Measurements from ENCODE around the gene CRYBA4.

Gene CRYBA4

DNA sequence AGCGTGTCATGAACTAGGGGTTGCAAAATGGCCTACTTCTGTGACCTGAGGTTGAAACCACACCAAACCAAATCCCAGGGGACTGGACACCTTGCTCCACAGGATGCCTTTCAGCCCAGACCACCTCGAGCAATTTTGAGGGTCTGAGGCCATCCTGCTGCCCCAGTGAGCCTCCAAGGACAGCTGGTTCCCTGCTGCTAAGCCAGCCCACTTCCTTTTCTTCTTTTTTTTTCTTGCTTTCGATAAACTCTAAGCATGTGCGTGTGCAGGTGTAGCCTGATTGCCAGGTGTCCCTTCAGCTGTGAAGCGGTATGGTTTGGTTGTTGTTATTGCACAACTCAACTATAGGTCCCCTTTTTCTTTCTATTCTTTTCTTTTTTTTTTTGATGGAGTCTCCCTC is 6.6 kb upstream of the CRYBA4 start:
- Histone ChIP-seq H3K27ac (no peak overlapping the region), H3K4me3 (ENCODE audit: low read depth, low read length) (no peak overlapping the region), H3K36me3 (replicated peaks) (no peaks in the 10 kb centered on the region), H3K27me3 (replicated peaks) (no peaks in the 10 kb centered on the region)
- no peak for DNase-seq
- TF ChIP-seq, protein P1, sequence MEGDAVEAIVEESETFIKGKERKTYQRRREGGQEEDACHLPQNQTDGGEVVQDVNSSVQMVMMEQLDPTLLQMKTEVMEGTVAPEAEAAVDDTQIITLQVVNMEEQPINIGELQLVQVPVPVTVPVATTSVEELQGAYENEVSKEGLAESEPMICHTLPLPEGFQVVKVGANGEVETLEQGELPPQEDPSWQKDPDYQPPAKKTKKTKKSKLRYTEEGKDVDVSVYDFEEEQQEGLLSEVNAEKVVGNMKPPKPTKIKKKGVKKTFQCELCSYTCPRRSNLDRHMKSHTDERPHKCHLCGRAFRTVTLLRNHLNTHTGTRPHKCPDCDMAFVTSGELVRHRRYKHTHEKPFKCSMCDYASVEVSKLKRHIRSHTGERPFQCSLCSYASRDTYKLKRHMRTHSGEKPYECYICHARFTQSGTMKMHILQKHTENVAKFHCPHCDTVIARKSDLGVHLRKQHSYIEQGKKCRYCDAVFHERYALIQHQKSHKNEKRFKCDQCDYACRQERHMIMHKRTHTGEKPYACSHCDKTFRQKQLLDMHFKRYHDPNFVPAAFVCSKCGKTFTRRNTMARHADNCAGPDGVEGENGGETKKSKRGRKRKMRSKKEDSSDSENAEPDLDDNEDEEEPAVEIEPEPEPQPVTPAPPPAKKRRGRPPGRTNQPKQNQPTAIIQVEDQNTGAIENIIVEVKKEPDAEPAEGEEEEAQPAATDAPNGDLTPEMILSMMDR (IDR thresholded peaks at IDR 0.05; ENCODE audit: low read depth, low read length, missing control alignments), result no peak
- in situ Hi-C loops (cut with HindIII; ENCODE audit: low pct_ligation_motif_present, low sequenced_read_pairs), result no loop called here

DNA sequence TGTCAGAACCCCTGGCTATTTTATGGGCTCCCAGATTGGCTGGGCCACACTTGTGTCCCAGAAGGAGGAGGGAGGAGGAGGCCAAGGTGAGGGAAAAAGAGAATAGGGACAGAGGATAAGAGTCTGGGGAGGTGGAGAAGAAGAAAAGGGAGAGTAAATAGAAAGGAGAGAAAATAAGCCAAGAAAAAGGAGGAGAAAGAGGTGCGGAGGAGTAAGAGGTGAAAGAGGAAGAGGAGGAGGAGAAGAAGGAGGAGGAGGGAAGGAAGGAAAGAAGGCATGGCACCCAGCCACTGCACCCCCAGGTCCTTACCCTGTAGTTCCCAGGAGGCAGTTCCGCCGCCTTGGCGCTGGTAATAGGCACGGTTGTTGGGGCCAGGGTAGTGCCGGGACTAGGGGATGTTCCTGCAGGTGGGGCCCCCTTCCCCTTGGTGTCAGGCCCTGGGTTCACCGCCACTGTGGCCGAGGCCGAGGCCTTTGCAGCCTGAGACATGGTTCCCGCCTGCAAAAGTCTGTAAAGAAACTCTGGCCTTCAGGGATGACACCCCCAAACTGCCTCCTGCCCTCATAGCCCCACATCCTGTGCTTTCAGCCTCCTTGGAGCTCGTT is 5.8 kb upstream of the CRYBA4 start:
- H3K4me3 ChIP-seq (ENCODE audit: low read depth, low read length), result no peak overlapping the region

DNA sequence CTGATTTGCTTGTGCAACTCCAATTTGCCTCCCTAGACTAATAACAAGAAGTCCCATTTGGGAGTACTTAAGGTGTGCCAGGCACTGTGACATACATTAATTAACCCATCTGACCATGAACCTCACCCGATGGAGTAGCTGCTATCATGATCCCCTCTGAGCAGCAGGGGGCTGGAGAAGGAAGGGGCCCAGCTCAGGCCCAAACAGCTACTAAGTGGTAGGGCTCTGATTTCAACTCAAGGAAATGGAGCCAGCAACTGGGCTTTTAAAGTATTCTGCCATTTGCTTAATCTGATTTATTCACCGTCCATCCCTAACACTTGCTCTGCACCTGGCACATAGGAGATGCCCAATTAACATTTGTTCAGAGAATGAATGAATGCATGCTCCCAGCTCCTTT is 5.1 kb upstream of the CRYBA4 start:
- in situ Hi-C loops (cut with HindIII; ENCODE audit: low pct_ligation_motif_present, low sequenced_read_pairs), result no loop called here
- TF ChIP-seq, protein P1 (IDR thresholded peaks at IDR 0.05; ENCODE audit: low read depth, low read length, missing control alignments), result no peak
- no peak overlapping the region for H3K27ac ChIP-seq
- no peak overlapping the region for H3K4me3 ChIP-seq (ENCODE audit: low read depth, low read length)
- no peaks in the 10 kb centered on the region for H3K36me3 ChIP-seq (replicated peaks)
- no peaks in the 10 kb centered on the region for H3K27me3 ChIP-seq (replicated peaks)
- DNase-seq, result no peak

More for the DNA sequence above, 5.8 kb upstream of the CRYBA4 start:
- TF ChIP-seq, protein P1 (IDR thresholded peaks at IDR 0.05; ENCODE audit: low read depth, low read length, missing control alignments), result no peak
- no peak for DNase-seq
- Histone ChIP-seq H3K36me3 (replicated peaks) (no peaks in the 10 kb centered on the region), H3K27ac (no peak overlapping the region), H3K27me3 (replicated peaks) (no peaks in the 10 kb centered on the region)
- in situ Hi-C loops (cut with HindIII; ENCODE audit: low pct_ligation_motif_present, low sequenced_read_pairs), result no loop called here

DNA sequence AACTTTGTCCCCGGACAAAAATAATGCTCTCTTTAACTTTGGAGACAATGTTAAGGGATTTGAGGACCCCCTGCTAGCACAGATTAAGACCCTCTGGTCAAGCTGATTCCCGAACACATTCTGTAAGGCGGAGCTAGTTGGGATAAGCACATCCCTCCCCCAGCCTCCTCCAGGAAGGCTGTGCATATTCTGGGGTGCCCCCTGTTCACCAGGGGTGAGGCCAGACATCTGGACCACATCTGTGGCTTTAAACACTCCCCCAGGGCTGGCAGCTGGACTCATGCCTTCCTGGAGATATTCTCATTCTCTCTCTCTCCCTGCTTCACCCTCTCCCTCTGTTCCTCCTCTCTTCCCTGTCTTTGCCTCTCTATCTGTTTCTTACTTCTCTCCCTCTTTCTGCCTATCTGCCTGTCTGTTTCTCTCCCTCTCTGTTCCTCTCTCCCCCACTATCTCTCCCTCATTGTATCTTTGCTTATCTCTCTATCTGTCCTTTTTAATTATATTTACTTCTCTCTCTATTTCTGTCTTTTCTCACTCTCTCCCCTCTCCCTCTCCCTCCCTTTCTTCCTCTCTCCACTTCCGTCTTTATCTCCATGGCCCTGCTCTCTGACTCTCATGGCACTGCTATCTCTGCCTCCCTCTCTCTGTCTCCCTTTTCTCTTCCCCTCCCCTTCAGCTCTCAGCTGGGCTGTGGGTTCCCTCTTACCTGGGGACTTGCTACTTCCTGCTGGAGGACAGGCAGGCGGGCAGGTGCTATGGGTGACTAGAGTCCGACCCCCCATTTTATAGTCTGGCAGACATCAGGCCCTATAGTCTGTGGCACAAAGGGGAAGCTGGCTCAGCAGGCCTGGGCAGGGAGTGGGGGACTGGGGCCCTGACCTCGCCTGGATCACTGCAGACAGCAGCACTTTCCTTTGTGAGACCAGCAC is 4.2 kb upstream of the CRYBA4 start, which contains the start of gene CRYBB1:
Gene CRYBB1 (minus strand): TSS at position 757 of the 929 bp plus-strand sequence. CDS start 1,708 bp downstream, outside the sequence.
- in situ Hi-C loops (cut with HindIII; ENCODE audit: low pct_ligation_motif_present, low sequenced_read_pairs), result no loop called here
- no peak within 1 kb of the TSS for H3K4me3 ChIP-seq (ENCODE audit: low read depth, low read length)
- no peak within 1 kb of the TSS for H3K27ac ChIP-seq
- TF ChIP-seq, protein P1 (IDR thresholded peaks at IDR 0.05; ENCODE audit: low read depth, low read length, missing control alignments), result no peak
- no peaks in the 10 kb centered on the region for H3K36me3 ChIP-seq (replicated peaks)
- no peak for DNase-seq
- H3K27me3 ChIP-seq (replicated peaks), result no peaks in the 10 kb centered on the region

DNA sequence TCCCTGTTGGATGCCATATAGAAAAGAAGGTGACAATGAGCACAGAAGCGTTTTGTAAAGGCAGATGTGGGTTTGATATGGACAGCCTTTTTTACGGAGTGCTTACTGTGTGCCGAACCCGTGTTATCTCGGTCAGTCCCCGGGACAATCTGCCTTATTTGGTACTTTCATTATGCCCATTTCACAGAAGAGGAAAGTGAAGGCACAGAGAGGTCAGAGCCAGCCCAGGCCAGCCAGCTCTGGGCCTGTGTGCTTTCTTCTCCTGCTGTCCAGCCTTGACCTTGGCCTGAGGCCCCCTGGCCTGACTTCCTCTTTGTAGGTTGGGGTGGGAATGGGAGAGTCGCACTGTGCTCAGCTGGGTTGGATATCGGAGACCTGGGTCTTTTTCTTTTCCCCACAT is 3.3 kb upstream of the CRYBA4 start:
- TF ChIP-seq, protein P1 (IDR thresholded peaks at IDR 0.05; ENCODE audit: low read depth, low read length, missing control alignments), result no peak
- no peak for DNase-seq
- in situ Hi-C loops (cut with HindIII; ENCODE audit: low pct_ligation_motif_present, low sequenced_read_pairs), result no loop called here
- Histone ChIP-seq H3K4me3 (ENCODE audit: low read depth, low read length) (no peak overlapping the region), H3K36me3 (replicated peaks) (no peaks in the 10 kb centered on the region), H3K27ac (no peak overlapping the region), H3K27me3 (replicated peaks) (no peaks in the 10 kb centered on the region)
